GM23338 (cell line): ENCODE data around the gene APBA1. TPM values are rescaled to one million over a fixed set of nuclear protein-coding genes. Genes with fewer than 3 reads are reported as not detected.

Source experiments
- ATAC-seq: fragments of 200-7000 bp; cut with Tn5 transposase; 3 replicates; pipeline ENCODE4 v1.9.1; 2020
- DNase-seq: peaks from one replicate; pipeline ENCODE4 v3.0.0-alpha.2; 2015; ENCODE audit warnings: low spot score
- H2AFZ ChIP-seq: fragments of 200-600 bp; sonication (generic); 2 replicates; pipeline ENCODE4 v1.8.0; 2016; ENCODE audit warnings: antibody characterized with exemption, mild to moderate bottlenecking, moderate library complexity
- H3F3A ChIP-seq: fragments of 200-600 bp; sonication (generic); replicated peaks from 2 replicates; pipeline ENCODE4 v1.8.0; 2017; ENCODE audit warnings: antibody characterized with exemption, mixed run types, low read depth
- H3K27ac ChIP-seq: fragments of 200-600 bp; sonication (generic); 2 replicates; pipeline ENCODE4 v1.6.1; 2016; ENCODE audit warnings: low read depth
- H3K27me3 ChIP-seq: fragments of 200-600 bp; sonication (generic); 2 replicates; pipeline ENCODE4 v1.8.0; 2016; ENCODE audit warnings: mild to moderate bottlenecking, mixed run types, moderate library complexity; ENCODE audit not compliant: insufficient read depth
- H3K36me3 ChIP-seq: fragments of 200-600 bp; sonication (generic); 2 replicates; pipeline ENCODE4 v1.8.0; 2016; ENCODE audit warnings: mild to moderate bottlenecking; ENCODE audit not compliant: insufficient read depth
- H3K4me1 ChIP-seq: fragments of 200-600 bp; sonication (generic); 2 replicates; pipeline ENCODE4 v1.8.0; 2016; ENCODE audit warnings: mild to moderate bottlenecking, moderate library complexity; ENCODE audit not compliant: insufficient read depth
- H3K4me2 ChIP-seq: fragments of 200-600 bp; sonication (generic); 2 replicates; pipeline ENCODE4 v1.7.1; 2017; ENCODE audit warnings: mixed run types
- H3K4me3 ChIP-seq: fragments of 200-600 bp; sonication (generic); 2 replicates; pipeline ENCODE4 v1.6.1; 2016; ENCODE audit warnings: mixed run types
- H3K79me2 ChIP-seq: fragments of 200-600 bp; sonication (generic); replicated peaks from 2 replicates; pipeline ENCODE4 v1.8.0; 2017; ENCODE audit warnings: mild to moderate bottlenecking; ENCODE audit not compliant: insufficient read depth
- H3K9me2 ChIP-seq: fragments of 200-600 bp; sonication (generic); 2 replicates; pipeline ENCODE4 v1.8.0; 2017; ENCODE audit not compliant: insufficient read depth
- H4K20me1 ChIP-seq: fragments of 200-600 bp; sonication (generic); replicated peaks from 2 replicates; pipeline ENCODE4 v1.8.0; 2017; ENCODE audit warnings: mild to moderate bottlenecking; ENCODE audit not compliant: insufficient read depth
- H3K27ac Mint-ChIP-seq: 2 replicates; pipeline ENCODE4 v1.8.0; 2020; ENCODE audit warnings: inconsistent platforms, mild to moderate bottlenecking, moderate library complexity, mixed read lengths
- H3K27me3 Mint-ChIP-seq: 3 replicates; pipeline ENCODE4 v1.8.0; 2022; ENCODE audit warnings: low read depth, mild to moderate bottlenecking, moderate library complexity, mixed read lengths, inconsistent platforms; ENCODE audit not compliant: insufficient read depth, poor library complexity
- H3K36me3 Mint-ChIP-seq: 3 replicates; pipeline ENCODE4 v1.8.0; 2021; ENCODE audit warnings: low read depth, mild to moderate bottlenecking, inconsistent platforms, moderate library complexity, mixed read lengths
- H3K4me1 Mint-ChIP-seq: 3 replicates; pipeline ENCODE4 v1.8.0; 2020; ENCODE audit warnings: mild to moderate bottlenecking, inconsistent platforms, mixed read lengths
- H3K4me3 Mint-ChIP-seq: 3 replicates; pipeline ENCODE4 v1.8.0; 2021; ENCODE audit warnings: moderate library complexity, mild to moderate bottlenecking, inconsistent platforms, mixed read lengths
- H3K9me3 Mint-ChIP-seq: 3 replicates; pipeline ENCODE4 v1.8.0; 2020; ENCODE audit warnings: moderate library complexity, mild to moderate bottlenecking, inconsistent platforms, mixed read lengths
- CREB1 ChIP-seq: fragments of 250-450 bp; sonication (Bioruptor Pico); IDR thresholded peaks from 2 replicates; pipeline ENCODE4 v1.5.0; 2020; ENCODE audit warnings: low read depth, mild to moderate bottlenecking, moderate library complexity
- EZH2 ChIP-seq: fragments of 200-600 bp; sonication (generic); IDR thresholded peaks from one replicate; pipeline ENCODE4 v1.8.0; 2017; ENCODE audit warnings: antibody characterized with exemption, mild to moderate bottlenecking, low read depth; ENCODE audit not compliant: unreplicated experiment
- EZH2phosphoT487 ChIP-seq: fragments of 200-600 bp; sonication (generic); IDR thresholded peaks from one replicate; pipeline ENCODE4 v1.8.1; 2018; ENCODE audit warnings: antibody characterized with exemption; ENCODE audit not compliant: unreplicated experiment
- JUNB ChIP-seq: IDR thresholded peaks from one replicate; pipeline ENCODE4 v1.6.1; 2016; ENCODE audit warnings: antibody characterized with exemption; ENCODE audit not compliant: unreplicated experiment
- NANOG ChIP-seq: IDR thresholded peaks from 2 replicates; pipeline ENCODE4 v1.6.1; 2016; ENCODE audit warnings: antibody characterized with exemption, borderline replicate concordance
- POLR2AphosphoS5 ChIP-seq: IDR thresholded peaks from 2 replicates; pipeline ENCODE4 v1.6.1; 2016; ENCODE audit warnings: antibody characterized with exemption, low read depth
- STAT1 ChIP-seq: IDR thresholded peaks from one replicate; pipeline ENCODE4 v1.6.1; 2016; ENCODE audit warnings: antibody characterized with exemption; ENCODE audit not compliant: unreplicated experiment
- ZNF114 ChIP-seq: fragments of 250-450 bp; sonication (Bioruptor Pico); IDR thresholded peaks from 2 replicates; pipeline ENCODE4 v1.5.0; 2020; ENCODE audit warnings: mild to moderate bottlenecking, moderate library complexity
- ZNF331 ChIP-seq: fragments of 250-450 bp; sonication (Bioruptor Pico); IDR thresholded peaks from 2 replicates; pipeline ENCODE4 v1.5.0; 2020; ENCODE audit warnings: low read depth, mild to moderate bottlenecking, moderate library complexity
- polyA plus RNA-seq: library from polyadenylated mRNA; unstranded; fragments of >200 nt; fragmentation: Nextera tagmentation; extraction: Ambion mirVana; gene quantifications from 2 replicates; pipeline ENCODE4 v1.2.1, GENCODE V29; 2016
- total RNA-seq: library from RNA; depleted of rRNA; stranded (reverse); fragments of >200 nt; shearing (Covaris generic); gene quantifications from 2 replicates; pipeline ENCODE4 v1.2.3, GENCODE V29; 2014
- TF ChIP-seq, protein P1 (sequence below), 2 experiments: fragments of 200-600 bp in 1 of 2; sonication (generic) in 1 of 2; conservative IDR thresholded peaks; 2 replicates each; pipeline versions ENCODE4 v1.5.1 to v1.6.1; 2016 to 2017; ENCODE audit warnings: antibody characterized with exemption in 2 of 2, low read depth in 2 of 2, mild to moderate bottlenecking in 2 of 2, moderate library complexity in 1 of 2
- TF ChIP-seq, protein P2 (sequence below): IDR thresholded peaks from 2 replicates; pipeline ENCODE4 v1.6.1; 2016; ENCODE audit warnings: antibody characterized with exemption
- TF ChIP-seq, protein P3 (sequence below): IDR thresholded peaks from one replicate; pipeline ENCODE4 v1.6.1; 2018; ENCODE audit warnings: antibody characterized with exemption; ENCODE audit not compliant: unreplicated experiment
- TF ChIP-seq, protein P4 (sequence below): fragments of 250-450 bp; sonication (Bioruptor Pico); IDR thresholded peaks from 2 replicates; pipeline ENCODE4 v1.5.0; 2020; ENCODE audit warnings: mild to moderate bottlenecking, moderate library complexity

The APBA1 gene
- total and polyA plus RNA-seq, 2 experiments from 2014 or later, result 0.26 to 1.0 TPM

DNA sequence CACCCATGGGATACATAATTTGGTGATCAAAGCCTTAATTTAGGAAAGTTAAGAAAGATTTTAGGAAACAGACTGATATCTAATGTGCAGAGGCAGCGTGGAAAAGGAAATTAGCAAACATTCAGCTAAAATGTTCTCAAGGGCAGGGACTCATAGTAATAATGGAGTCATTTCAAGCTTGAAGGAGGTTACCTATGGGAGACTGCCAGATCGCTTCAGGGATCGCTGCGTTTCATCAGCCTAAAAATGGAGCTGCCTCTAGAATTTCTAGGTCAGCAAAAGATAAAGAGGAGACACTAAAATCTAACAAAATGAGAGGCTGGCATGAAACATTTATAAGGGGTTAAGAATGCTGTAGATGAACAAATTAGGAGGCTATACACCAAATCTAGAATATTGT lies 115.5 kb downstream of the APBA1 start:
- Histone ChIP-seq H4K20me1 (no peaks in the 10 kb centered on the region), H3K27me3 (no peaks in the 10 kb centered on the region), H3K4me2 (no peak overlapping the region), H3K79me2 (no peaks in the 10 kb centered on the region), H3K4me3 (no peak overlapping the region), H3K27ac (no peak overlapping the region), H3F3A (no peaks in the 10 kb centered on the region), H3K9me2 (no peaks in the 10 kb centered on the region), H3K4me1 (no peaks in the 10 kb centered on the region), H3K36me3 (no peaks in the 10 kb centered on the region), H2AFZ (no peak overlapping the region)
- H3K4me1 Mint-ChIP-seq, result peaks cover 6% of the 10 kb centered on the region; the same call in 2 of the 3 replicates
- no peaks in the 10 kb centered on the region for H3K27me3 Mint-ChIP-seq
- no peak for TF ChIP-seq CREB1 (CRISPR knock-in tag)
- TF ChIP-seq EZH2phosphoT487, result no peak
- no peak for TF ChIP-seq STAT1
- no peak for TF ChIP-seq POLR2AphosphoS5
- TF ChIP-seq, protein P1, sequence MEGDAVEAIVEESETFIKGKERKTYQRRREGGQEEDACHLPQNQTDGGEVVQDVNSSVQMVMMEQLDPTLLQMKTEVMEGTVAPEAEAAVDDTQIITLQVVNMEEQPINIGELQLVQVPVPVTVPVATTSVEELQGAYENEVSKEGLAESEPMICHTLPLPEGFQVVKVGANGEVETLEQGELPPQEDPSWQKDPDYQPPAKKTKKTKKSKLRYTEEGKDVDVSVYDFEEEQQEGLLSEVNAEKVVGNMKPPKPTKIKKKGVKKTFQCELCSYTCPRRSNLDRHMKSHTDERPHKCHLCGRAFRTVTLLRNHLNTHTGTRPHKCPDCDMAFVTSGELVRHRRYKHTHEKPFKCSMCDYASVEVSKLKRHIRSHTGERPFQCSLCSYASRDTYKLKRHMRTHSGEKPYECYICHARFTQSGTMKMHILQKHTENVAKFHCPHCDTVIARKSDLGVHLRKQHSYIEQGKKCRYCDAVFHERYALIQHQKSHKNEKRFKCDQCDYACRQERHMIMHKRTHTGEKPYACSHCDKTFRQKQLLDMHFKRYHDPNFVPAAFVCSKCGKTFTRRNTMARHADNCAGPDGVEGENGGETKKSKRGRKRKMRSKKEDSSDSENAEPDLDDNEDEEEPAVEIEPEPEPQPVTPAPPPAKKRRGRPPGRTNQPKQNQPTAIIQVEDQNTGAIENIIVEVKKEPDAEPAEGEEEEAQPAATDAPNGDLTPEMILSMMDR (conservative IDR thresholded peaks at IDR 0.05; ENCODE audit: low read depth in 2 of 2), result no peak
- TF ChIP-seq ZNF114 (CRISPR knock-in tag), result no peak
- TF ChIP-seq NANOG, result no peak
- TF ChIP-seq ZNF331 (CRISPR knock-in tag), result no peak
- TF ChIP-seq EZH2, result no peak
- TF ChIP-seq, protein P2, sequence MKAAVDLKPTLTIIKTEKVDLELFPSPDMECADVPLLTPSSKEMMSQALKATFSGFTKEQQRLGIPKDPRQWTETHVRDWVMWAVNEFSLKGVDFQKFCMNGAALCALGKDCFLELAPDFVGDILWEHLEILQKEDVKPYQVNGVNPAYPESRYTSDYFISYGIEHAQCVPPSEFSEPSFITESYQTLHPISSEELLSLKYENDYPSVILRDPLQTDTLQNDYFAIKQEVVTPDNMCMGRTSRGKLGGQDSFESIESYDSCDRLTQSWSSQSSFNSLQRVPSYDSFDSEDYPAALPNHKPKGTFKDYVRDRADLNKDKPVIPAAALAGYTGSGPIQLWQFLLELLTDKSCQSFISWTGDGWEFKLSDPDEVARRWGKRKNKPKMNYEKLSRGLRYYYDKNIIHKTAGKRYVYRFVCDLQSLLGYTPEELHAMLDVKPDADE, result no peak
- TF ChIP-seq, protein P3, sequence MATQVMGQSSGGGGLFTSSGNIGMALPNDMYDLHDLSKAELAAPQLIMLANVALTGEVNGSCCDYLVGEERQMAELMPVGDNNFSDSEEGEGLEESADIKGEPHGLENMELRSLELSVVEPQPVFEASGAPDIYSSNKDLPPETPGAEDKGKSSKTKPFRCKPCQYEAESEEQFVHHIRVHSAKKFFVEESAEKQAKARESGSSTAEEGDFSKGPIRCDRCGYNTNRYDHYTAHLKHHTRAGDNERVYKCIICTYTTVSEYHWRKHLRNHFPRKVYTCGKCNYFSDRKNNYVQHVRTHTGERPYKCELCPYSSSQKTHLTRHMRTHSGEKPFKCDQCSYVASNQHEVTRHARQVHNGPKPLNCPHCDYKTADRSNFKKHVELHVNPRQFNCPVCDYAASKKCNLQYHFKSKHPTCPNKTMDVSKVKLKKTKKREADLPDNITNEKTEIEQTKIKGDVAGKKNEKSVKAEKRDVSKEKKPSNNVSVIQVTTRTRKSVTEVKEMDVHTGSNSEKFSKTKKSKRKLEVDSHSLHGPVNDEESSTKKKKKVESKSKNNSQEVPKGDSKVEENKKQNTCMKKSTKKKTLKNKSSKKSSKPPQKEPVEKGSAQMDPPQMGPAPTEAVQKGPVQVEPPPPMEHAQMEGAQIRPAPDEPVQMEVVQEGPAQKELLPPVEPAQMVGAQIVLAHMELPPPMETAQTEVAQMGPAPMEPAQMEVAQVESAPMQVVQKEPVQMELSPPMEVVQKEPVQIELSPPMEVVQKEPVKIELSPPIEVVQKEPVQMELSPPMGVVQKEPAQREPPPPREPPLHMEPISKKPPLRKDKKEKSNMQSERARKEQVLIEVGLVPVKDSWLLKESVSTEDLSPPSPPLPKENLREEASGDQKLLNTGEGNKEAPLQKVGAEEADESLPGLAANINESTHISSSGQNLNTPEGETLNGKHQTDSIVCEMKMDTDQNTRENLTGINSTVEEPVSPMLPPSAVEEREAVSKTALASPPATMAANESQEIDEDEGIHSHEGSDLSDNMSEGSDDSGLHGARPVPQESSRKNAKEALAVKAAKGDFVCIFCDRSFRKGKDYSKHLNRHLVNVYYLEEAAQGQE, result no peak
- TF ChIP-seq, protein P4, sequence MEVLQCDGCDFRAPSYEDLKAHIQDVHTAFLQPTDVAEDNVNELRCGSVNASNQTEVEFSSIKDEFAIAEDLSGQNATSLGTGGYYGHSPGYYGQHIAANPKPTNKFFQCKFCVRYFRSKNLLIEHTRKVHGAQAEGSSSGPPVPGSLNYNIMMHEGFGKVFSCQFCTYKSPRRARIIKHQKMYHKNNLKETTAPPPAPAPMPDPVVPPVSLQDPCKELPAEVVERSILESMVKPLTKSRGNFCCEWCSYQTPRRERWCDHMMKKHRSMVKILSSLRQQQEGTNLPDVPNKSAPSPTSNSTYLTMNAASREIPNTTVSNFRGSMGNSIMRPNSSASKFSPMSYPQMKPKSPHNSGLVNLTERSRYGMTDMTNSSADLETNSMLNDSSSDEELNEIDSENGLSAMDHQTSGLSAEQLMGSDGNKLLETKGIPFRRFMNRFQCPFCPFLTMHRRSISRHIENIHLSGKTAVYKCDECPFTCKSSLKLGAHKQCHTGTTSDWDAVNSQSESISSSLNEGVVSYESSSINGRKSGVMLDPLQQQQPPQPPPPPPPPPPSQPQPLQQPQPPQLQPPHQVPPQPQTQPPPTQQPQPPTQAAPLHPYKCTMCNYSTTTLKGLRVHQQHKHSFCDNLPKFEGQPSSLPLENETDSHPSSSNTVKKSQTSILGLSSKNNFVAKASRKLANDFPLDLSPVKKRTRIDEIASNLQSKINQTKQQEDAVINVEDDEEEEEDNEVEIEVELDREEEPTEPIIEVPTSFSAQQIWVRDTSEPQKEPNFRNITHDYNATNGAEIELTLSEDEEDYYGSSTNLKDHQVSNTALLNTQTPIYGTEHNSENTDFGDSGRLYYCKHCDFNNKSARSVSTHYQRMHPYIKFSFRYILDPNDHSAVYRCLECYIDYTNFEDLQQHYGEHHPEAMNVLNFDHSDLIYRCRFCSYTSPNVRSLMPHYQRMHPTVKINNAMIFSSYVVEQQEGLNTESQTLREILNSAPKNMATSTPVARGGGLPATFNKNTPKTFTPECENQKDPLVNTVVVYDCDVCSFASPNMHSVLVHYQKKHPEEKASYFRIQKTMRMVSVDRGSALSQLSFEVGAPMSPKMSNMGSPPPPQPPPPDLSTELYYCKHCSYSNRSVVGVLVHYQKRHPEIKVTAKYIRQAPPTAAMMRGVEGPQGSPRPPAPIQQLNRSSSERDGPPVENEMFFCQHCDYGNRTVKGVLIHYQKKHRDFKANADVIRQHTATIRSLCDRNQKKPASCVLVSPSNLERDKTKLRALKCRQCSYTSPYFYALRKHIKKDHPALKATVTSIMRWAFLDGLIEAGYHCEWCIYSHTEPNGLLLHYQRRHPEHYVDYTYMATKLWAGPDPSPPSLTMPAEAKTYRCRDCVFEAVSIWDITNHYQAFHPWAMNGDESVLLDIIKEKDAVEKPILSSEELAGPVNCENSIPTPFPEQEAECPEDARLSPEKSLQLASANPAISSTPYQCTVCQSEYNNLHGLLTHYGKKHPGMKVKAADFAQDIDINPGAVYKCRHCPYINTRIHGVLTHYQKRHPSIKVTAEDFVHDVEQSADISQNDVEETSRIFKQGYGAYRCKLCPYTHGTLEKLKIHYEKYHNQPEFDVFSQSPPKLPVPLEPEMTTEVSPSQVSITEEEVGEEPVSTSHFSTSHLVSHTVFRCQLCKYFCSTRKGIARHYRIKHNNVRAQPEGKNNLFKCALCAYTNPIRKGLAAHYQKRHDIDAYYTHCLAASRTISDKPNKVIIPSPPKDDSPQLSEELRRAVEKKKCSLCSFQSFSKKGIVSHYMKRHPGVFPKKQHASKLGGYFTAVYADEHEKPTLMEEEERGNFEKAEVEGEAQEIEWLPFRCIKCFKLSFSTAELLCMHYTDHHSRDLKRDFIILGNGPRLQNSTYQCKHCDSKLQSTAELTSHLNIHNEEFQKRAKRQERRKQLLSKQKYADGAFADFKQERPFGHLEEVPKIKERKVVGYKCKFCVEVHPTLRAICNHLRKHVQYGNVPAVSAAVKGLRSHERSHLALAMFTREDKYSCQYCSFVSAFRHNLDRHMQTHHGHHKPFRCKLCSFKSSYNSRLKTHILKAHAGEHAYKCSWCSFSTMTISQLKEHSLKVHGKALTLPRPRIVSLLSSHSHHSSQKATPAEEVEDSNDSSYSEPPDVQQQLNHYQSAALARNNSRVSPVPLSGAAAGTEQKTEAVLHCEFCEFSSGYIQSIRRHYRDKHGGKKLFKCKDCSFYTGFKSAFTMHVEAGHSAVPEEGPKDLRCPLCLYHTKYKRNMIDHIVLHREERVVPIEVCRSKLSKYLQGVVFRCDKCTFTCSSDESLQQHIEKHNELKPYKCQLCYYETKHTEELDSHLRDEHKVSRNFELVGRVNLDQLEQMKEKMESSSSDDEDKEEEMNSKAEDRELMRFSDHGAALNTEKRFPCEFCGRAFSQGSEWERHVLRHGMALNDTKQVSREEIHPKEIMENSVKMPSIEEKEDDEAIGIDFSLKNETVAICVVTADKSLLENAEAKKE (CRISPR knock-in tag), result no peak
- TF ChIP-seq JUNB, result no peak
- no peaks in the 10 kb centered on the region for H3K36me3 Mint-ChIP-seq
- DNase-seq, result no peak
- no peak overlapping the region for H3K4me3 Mint-ChIP-seq
- no peak for ATAC-seq
- H3K9me3 Mint-ChIP-seq, result no peaks in the 10 kb centered on the region
- no peak overlapping the region for H3K27ac Mint-ChIP-seq
